NCI-H82 (cell line): ENCODE measurements around the gene C11orf58.

Source experiments
- DNase-seq: peaks from one replicate; lab custom pipeline; 2025; lab: John Stamatoyannopoulos, UW

The C11orf58 gene

DNA sequence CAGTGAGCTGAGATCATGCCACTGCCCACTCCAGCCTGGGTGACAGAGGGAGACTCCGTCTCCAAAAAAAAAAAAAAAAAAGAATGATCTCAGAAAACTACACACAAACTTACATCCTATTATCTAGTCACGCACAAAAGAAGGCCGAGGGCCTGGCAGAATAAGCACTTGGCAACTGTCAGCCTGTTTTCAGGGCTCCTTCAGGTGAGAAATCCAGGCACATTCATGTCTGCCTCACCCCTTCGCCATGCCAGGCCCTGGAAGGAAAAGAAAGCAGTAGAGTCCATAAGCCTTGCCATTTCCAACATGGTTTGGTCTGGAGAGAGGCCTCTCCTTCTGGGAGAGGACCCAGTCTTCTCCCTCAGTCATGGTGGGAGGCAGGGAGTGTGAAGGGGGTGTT is 30.9 kb downstream of the C11orf58 start:
- no peak for DNase-seq

DNA sequence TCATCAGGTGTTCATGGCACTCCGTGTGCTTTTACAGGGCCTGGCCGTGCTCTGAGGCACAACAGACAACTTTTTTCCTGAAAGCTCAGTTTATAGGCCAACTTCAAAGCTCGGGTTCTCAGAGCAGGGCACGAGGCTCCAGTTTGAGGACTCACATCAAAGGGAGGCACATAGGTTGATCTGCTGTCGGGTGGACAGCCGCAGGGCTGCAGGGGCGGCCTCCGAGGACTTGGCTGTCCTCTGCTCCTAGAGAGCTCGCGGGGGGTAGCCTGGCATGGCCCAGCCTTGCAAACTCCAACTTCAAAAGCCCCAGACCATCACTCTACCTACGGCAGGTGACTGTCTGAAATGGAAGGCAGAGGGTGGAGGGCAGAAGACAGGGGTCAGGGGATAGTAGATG is 31.6 kb downstream of the C11orf58 start:
- DNase-seq: no peak

DNA sequence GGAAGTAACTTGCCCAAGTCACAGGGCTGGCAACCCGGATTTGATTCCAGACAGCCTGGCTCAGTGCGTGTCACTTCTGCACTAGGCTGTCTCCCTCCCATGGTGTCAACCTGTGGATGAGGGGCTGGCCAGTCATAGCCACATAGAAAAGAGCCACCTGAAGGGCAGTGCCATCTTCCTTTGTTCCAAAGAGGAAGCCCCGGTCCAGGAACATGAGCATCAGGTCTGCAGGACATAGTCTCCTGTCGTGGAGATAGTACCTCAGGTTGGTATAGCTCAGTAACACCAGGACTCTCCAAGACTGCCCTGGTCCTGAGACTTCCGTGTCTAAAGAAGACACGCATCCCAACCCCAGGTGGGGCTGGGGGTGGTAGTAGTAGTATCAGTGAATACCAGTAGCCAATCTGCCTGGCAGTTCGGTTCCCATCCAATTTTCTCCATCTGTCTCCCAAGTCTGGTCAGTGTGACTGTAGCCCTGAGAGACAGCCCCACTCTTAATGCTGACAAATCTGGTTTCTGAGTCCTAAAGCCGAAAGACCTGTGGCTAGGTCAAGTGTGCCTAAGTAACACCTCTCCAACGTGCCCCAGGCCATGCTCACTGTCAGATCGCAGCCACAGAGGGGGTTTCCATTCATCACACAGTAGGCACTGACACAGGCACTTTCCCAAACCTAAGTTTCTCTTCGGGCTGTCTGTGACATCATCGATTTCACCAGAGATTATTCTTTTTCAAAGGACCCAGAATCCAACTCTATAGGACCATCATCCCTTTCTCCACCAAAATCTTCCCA is 33.1 kb downstream of the C11orf58 start:
- DNase-seq: no peak

DNA sequence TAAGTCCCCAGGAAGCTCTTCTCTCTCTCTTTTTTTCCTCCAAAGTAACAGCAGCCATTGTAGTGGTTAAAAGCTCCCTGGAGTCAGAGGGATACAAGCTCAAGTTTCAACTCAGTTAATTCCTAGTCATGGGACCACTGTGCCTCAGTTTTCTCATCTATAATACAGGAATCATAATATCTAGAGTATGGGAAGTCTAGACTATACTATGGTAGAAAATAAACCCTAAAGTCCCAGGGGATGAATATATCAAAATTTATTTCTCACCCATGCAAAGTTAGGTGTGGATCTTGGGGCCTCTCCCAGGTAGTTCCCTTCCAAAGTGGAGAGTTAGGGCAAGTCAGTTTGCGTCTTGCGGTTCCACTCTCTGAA is 33.7 kb downstream of the C11orf58 start:
- DNase-seq: no peak

DNA sequence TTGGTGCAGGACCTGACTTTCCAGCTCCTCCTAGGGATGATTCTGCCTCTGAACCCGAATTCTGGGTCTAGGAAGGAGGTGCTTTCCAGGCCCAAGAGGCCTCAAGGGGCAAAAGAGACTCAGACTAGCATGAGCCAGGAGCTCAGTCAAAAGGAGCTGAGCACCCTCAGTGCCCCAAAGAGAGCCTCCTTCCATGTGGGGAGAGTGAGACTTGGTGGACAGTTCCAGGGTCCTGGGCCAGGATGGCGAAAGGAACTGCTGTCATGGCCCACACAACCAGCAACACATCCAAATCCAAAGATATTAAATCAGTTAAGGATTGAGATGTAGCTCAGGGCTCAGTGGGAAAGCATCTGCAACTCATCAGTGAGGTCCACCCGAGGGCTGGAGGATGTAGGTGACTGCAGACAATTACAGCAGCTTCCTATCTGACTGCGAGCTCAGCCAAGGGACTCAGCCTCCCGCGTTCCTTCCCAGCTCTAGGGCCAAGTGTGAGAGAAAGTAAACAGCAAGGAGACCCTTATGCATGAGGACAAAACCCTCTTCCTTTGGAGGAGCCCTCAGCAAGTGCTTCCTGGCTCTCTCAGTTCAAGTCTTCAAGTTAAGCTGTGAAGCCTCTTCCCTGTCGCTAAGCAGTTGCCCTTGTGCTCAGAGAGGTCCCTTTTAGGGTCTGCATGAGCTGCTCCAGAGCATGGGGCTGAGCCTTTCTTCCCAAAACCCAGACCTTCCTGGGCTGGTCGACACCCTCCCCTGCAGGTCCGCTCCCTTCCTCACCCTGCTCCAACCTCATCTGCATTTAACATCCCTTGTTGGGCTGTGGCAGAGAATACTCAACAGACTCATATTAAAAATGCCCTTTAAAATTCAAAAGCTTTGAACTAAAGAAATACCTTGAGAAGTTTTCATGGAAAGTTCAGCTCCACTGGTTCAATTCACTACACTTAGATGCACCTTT is 35.8 kb downstream of the C11orf58 start:
- no peak for DNase-seq

DNA sequence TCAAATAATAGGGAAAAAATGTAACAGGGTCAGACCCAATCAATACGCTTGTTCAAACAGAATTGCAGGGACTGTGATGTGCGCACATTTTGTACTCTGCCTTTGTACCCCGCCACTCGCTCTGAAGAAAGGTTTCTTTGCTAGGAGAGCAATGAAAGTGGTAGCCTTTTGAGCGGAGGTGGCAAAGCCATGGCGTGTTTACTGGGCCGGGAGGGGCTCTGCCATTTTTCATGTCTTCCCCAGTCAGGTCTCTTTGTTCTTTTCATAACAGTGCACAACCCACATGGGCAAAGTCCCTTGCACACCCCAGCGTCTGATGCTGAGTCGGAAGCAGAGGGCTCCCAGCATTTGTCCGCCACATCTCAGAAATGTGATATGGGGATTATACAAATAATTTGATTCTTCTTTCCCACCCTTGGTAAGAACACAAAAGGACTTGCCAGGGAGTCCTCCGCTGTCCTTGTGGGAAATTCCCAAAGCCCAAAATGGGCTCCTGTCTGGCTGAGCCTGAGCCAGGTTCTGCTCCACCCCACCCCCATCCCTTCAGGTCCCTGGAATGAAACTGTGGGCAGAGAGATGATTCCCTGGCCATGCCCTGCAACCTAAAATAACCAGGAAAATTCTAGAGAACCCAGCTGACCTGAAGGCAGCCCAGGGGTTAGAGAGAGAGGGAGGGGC is 36.6 kb downstream of the C11orf58 start:
- no peak for DNase-seq

DNA sequence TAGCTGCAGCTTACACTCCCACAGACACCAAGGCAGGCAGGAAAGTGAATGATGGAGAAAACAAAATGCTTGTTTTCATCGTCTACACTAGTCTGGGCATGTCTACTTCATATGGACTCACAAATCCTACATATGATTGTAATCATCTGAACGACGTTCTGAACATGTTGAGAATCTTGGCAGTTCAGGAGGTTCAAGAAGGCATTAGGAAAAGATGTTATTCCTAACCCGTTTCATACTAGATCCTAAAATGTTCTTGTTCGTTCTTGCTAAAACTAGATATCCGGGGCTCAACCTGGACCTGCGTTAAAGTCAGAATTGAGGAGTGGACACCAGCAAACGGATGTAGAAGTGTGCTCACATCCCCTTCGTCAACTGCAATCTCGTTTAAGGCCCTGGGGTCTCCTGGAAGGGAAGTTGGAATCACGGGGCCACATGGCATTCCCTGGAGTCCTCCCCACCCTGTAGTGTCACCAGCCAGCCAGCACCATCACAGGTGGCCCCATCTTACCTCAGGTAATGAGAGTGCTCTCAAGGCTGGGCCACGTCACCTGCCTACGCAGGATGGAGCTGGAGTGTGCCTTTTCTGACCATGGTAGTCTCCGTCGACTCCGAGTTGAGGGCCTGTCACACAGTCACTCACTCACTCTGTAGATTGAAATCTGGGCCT is 37.3 kb downstream of the C11orf58 start:
- no peak for DNase-seq

DNA sequence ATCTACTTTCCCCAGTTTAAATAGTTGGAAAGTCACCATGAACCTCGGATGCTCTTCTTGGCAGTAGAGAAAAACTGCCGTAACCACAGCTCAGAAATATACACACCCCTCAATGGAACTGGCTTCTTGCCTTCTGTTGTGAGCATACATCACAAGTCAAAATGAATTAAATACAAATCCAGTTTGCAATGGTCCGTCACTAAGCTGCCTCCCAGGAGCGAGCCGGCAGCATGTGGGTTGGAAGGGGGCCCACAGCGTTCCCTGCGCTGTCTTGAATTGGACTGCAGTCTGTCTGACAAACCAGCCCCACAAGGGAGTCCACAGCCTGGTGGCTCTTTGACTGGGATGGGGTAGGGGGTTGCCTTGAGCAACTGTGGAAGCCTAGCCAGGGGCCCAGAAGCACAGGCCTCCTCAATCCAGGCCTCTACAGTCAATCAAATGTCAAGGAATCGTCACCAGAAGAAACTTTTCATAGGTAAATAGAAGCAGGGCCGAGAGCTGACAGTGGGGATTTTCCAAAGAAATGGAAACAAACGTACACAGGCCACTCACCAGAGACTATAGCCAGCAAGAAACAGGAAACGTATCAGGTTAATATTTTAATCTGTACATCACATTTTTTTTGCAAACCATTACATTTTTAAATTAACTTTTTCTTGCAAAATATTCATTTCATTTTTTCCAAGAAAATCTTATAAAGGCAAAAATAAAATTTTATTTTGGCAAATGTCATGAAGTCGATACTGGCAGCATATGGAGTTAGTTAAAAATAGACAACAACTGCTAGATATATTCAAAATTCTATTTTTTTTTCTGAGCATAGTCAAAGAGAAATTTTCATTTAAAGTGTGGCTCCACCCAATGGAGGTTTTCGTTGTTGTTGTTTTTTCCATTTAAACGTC is 38.5 kb downstream of the C11orf58 start:
- peak; percentile 72 for DNase-seq

DNA sequence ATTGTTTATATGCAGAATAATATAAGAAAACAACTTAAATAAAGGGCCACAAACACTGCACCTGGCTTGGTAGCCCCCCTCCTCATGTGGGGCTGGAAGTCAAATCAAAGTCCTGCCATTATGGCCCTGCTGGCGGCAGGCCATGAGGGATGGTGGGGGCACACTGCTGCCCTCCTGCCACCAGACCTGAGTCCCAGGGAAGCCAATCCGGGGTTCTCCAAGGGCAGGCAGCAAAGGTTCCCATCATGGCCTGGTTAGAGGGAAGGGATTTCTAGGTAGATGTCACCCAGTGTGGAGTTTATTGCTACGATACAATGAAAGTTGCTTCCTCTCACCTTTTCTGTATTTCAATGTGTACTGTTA is 39.1 kb downstream of the C11orf58 start:
- DNase-seq: no peak

DNA sequence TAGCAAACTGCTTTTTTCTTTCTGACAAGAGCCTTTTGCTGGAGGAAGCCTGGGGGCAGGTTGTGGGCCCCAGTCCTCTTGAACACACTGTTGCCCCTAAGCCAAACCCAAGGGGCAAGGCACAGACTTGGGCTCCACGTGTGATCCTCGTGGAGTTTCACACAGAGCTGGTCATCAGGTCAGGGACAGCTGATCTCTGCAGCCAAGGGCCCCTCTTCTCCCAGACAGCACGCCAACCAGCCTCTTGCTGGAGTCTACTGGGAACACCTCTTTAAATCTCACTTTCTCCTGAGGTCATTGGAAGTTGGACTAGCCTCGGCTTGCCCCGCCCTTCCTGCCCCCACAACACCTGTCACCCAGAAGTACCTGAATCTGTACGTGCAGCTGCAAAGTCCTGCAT is 39.8 kb downstream of the C11orf58 start:
- DNase-seq: no peak

DNA sequence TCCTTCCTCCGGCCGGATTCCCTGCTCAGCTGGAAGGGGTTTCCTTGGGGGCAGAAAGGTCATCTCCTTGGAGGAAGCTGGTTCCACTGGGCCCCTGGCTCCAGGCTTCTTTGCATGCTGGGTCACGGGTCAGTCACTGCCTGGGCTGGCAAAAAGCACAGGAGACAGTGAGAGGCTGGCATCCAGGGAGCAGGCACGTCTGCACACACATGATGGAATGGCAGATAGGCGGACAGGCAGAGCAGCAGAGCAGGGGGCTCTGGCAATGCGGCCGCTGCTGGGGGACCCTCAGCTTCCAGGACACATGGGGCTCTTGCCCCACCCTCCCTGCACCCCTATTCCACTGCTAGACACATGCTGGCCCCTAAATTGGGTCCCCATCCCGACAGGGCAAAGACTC is 40.4 kb downstream of the C11orf58 start:
- DNase-seq: no peak

DNA sequence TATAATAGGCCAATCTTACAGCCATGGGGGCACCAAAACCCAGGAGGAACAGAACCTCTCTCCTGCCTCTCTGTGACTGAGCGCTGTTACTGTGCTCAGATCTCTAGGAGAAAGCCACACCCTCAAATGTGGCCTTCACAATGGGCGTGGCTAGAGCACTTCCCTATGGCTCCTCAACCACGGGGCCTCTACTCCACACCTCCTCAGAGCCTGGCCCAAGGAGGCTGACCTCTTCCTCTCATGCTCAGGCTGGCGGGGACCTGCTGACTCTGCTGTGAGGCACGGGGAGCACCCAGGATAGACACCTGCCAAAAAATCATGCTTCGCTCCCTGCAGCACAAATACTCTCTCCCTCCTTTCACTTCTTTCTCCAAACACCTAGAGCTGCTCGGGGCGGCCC is 41.0 kb downstream of the C11orf58 start:
- DNase-seq: peak; percentile 41

DNA sequence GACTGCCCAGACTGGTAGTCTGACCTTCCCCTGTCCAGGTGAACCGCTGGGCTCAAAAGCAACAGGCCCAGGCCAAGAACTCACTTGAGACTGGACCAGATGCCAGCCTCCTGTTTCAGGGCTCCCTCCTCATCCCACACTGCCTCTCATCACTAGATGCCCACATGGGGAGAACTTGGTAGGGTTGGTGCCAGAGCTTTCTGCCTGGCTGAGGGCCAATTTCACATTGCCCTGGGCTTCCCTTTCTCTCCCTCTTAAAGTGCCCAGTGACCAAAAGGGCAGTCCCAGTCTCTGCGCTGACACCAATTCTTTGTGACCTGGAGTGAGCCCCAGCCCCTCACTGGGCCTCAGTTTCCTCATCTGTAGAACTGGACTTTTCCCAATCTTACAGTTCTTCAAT is 41.7 kb downstream of the C11orf58 start:
- no peak for DNase-seq

DNA sequence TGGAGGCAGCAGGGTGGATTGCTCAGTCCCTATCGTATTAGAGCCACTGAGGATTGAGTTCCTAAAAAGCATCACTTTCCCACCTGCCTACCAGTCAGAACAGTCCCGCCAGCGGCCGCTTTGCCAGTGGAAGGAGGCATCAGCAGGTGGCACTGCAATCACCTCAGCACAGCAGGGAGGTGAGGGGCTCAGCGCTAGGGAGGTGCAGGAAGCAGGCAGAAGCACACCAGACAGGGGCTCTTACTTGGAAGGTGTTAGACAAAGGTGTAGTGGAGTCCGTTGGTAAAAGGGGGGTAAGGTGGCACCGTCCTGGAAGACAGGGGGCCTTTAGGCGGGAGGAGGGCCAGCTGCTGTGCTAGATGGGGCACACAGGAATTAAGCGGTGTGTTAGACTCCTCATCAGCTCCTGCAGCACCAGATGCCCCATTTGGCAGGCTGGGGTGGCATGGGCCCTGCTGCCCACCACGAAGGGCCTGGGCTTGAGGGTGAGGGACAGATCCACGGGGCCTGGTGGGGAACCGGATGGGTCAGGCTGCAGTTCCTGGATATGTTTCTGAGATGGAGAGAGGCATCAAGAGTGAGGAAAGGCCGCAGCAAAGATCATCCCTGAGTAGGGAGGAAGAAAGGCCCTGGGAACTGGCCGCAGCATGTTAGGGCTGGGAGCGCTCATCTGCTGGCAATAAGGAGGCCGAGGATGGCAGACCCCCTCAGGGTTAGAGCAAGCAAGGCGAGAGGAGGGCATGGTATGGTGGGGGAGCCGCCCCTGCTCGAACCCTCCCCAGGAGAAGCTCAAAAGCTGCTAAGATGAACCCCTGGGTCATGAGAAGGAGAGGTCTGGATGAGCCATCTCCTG is 42.5 kb downstream of the C11orf58 start:
- no peak for DNase-seq

DNA sequence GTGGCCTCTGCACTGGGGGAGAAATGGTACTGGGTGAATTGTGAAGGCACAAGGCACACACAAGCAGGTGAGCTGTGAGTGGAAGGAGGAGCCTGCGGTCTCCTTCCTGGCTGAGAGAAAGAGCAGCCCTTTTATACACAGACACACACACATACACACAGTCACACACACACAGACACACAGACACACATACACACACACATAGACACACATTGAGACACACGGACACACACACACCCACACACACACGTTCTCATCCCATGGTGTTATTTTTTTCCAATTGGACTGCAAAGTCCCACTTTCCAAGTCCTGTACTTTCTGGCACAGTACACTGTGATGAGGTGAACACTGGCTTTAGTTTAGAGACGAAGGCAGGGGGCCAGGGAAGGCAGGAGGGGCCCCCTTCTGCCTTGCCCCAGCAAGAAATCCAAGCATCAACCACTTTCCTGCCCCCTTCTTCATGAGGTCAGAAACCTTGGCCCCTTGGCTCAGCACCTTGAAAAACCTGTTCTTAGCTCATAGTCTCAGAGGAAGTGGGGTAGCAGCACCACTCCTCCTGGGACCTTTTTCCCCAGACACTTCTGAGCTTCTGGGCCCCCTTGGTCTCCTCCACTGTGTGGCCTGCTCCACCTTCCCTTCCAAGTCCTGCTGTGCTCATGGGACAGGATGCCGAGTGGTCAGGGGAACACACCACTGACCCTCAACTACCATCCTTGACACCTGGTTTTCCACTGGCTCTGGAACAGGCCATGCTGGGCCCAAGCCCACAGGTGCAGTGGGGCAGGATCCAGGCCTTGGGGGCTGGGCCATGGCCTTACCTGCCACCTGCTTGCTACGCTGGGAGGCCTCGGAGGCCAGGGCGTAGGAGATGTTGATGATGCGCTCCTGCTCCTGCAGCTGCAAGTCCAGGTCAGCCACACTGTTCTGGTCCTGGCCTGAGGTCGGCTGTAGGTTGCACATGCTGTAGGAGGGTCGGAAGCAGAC is 43.8 kb downstream of the C11orf58 start:
- no peak for DNase-seq

DNA sequence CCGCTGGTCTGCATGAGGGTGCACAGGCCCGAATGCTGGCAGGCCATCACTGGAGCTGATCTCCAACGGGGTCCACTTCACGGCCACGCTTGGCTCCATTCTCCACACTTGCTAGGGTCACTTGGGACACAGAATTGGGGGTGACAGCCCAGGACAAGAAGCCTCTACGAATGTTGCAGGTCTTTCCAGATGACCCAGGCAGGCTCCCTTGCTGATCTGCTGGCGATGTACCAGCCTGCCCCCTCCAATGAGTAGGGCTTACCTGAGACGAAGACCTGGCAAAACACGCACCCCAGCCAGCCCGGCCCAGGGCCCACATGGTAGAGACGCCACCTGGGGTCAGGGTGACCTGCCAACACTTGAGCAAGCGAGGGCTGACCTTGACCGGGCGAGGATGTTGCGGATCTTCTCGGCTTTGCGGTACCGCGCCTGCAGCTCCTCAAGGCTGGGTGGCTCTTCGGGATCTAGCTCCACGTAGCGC is 44.9 kb downstream of the C11orf58 start:
- no peak for DNase-seq

DNA sequence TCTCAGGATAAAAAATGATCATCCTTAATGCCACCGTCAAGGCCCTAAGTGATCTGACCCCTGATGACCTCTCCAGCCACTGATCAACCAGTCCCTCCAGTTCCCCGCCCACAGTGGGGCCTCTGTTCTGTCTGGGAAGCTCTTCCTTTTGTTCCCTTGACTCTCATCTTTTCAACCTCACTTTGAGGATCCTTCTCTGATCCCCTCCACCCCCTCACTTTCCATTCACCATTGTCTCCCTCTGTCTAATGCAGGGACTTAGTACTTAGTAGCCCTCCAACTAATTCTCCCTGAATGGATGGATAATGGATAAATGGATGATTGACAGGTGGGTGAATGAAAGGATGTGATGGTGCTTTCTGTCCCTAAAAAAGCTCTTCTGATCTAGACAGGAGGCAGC is 45.6 kb downstream of the C11orf58 start:
- DNase-seq: peak; percentile 84

DNA sequence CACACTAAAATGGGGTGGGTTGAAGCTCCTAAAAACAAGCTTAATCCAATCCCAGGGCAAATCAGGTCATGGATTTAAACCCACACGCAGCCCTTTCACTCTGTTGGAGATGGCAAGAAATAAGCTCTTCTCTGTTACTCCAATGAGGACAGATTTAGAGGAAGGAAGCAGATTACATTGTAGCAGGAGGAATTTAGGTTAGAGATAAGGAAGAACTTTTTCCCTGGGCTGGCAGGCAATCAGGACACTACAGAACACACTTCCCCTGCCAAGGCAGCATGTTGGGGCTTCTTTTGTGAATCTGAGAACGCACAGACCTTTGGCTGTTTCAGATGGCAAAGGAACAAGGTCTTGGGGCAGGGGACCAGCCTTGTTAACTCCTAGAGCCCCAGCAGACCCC is 46.2 kb downstream of the C11orf58 start:
- peak; percentile 84 for DNase-seq
